Germinal center (tissue), 1 donor: Measurements from ENCODE around the gene ESR2.
"Not testable (repeated sequence)": the region's sequence is repeated elsewhere in the genome, so short reads cannot be mapped to it uniquely, and the experiment has no call there.

Source experiments
- DNase-seq: peaks from one replicate; pipeline ENCODE4 v3.0.0; 2012; ENCODE audit warnings: mixed read lengths, low spot score

The ESR2 gene

DNA sequence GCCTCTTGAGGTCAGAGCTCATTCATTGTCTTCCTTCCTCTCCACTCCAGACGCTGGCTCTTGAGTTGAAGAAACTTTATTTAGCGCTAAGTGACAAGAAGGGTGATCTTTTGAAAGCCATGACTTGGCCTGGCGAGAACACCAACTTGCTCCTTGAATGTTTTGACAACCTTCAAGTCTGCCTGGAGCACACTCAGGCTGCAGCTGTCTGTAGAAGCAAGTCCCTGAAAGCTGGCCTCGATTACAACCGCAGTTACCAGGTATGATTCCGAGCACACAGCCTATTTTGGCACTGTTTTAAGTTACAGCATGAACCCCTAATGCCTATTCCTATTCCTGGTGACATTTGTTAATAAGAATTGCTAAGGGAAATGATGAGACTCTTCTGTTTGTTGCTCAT, 167.6 kb downstream of the ESR2 start:
- DNase-seq: no peak

DNA sequence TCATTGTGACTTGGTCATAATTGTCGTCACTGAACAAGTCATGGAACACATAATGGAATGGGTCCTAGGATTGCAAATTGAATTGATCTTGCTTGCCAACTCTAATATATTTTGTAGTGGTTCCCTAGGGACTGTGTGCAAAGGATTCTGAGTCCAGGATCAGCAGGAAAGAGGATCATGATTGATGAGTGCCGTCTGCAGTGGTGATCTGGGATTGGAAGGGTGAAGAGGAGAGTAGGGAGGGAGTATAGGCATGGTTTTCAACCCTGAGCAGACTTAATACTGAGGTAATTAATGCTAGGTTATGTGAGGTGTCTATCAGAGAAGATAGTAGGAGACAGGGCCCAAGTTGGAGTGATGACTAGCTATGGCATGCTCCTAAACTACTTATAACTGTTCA, 168.9 kb downstream of the ESR2 start:
- DNase-seq: no peak

DNA sequence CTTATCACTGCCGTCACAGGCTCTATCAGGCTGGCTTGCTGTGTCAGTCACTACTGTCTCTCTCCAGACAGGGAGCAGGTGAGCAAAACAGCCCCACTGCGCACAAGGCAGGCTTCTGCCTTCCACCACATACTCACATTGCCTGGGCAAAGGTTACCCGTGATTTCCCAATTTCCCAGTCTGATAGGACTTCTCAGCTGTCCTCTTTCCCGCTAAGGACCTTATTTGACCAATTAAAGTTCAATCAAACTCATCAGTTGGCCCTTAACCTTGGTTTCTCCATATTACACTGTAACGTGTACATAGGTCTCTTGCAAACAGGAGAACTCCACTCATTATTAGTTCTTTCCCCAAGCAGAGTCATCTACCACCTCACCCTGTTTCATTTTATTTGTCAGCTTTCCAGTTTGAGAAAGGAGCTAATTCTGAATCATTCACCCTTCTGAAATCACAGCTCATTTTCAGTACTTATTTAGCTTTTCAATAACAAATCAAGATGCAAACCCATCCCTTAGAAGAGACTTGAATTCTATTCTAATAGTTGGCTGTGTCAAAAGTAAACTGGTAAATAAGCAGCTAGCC, 170.8 kb downstream of the ESR2 start:
- DNase-seq: no peak

DNA sequence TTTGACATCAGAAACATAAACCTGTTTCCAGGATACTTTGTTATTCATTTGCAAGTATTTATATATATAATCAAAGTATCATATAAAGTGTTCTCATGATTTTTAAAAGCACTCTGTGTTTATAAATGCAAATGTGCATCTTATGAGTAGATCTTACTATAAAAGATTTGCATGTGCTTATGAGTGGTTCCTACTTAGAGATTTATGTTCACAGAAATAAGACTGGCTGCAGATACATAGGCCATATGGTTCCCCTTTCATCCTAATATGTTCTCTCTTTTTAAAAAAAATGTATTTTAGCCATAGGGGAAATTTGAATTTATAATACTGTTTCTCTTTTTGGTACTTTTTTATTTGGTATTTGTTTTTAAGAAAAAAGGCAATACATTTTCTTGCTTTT, 174.2 kb downstream of the ESR2 start:
- DNase-seq: no peak

DNA sequence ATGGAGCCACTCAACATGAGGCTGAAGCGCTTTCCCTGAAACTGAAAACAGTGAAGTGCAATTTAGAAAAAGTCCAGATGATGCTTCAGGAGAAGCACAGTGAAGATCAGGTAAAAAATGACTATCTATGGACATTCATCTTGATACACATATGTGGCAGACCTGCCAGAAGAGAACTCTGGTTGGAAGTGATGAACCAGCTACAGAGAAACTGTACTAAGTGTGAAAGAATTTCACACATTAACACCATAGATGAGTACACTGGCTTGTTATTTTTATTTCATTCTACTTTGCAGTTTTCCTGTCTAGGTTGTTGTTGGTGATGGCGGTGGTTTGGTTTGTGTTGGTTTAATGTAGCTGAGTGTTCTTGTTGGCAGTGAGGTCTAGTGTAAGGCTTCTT, 174.7 kb downstream of the ESR2 start:
- no peak for DNase-seq

DNA sequence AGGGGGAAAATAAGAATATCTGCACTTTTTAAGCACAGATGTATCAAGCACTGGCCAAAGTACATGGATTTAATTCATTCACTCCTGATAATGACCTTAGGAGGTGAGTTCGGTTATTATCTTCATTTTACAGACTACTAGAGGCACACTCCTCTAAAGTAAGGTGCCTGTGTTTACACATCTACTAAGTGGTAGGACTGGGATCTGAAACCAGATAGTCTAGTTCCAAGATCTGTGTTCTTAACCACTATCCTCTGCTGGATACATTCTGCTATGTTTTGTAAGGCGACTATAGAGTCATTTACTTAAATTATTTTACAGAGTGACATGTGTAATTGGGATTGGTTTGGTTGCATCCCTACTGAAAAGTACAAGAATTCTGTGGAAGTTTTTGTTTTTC, 175.3 kb downstream of the ESR2 start:
- no peak for DNase-seq

DNA sequence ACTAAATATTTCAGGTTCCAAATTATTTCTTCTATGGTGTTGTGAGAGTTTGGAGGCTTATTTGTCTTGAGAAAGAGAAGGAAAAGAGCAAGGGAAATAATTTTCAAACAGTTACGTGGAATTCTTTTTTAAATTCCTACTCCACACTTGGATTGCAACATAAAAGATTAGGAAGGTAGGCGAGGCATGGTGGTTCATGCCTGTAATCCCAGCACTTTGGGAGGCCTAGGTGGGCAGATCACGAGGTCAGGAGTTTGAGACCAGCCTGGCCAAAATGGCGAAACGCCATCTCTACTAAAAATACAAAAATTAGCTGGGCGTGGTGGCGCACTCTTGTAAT, 175.8 kb downstream of the ESR2 start:
- DNase-seq: not testable (repeated sequence)

DNA sequence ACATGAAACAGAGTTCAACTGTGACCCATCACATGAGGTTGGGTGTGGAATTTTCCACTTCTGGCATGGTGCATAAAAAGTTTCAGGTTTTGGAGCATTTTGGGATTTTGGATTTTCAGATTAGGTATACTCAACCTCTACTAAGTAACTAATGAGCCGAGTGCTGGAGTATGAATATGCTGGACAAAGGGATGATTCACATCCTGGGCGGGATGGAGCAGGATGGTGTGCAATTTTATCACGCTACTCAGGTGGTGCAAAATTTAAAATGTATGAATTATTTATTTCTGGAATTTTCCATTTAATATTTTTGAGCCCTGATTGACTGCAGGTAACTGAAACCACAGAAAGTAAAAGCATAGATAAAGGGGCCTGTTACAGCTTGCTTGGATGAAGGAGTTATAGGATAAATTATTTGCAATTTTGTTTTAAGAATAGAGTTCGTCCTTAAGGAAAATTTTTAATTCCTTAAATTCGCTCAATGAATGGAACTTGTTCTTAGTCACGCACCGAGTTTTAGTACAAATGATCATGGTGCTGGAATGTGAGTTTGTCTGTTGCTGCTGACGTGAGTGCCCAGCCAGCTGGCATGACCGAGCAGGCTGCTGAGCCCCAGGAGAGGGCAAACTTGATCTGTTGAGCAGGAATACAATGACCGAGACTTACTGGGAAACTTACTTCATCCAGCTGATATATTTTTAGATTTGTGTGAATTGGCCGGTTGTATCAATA, 176.3 kb downstream of the ESR2 start:
- no peak for DNase-seq

DNA sequence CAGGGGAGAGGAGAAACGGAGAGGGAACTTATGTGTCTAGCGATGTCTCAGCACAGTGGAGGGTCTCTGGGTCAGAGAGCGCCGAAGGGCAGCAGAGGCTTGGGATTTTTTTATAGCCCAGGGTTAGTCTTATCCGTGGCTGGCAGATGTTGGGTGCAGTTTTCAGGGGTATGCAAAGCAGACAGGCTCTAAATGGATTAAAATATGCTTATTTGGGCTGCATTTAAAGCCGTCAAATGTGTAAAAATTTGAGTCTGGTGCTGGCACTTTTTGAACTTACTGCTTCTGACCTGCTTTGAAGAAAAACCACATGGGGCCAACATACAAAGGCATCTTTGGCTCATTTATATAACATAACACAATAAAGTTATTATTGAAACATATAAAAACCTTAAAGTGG, 178.8 kb downstream of the ESR2 start:
- DNase-seq: no peak

DNA sequence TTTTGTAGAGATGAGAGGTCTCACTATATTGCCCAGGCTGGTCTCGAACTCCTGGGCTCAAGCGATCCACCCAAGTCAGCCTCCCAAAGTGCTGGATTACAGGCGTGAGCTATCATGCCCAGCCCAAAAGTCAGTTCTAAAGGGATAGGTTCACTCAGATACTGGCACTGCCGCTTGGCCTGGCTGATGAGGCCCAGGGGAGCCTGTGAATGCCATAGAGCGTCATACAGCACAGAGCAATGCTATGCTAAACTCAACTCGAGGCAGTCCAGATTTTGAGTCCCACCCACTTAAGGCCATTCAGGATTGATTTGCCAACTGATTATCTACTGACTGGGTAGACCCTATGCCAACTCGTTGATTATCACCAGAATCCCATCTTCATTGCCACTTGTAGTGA, 179.4 kb downstream of the ESR2 start:
- no peak for DNase-seq

DNA sequence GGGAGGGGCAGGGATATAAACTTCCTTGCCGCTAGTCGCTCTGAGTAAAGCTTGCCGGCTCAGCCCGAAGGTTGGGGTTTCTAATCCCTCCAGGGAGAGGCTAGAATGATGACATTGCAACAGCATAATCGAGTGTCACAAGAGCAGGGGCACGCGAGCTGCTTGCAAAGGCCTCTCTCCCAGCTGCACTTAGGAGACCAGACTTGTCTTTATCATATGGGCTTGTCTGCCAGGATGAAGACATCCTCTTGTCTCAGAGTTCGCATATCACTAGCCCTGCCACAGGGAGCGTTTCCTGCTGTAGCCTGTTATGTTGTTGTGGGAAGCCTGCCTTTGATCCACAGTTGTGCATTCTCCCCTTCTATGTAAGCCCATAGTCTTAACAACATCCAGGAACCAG, 180.0 kb downstream of the ESR2 start:
- no peak for DNase-seq

DNA sequence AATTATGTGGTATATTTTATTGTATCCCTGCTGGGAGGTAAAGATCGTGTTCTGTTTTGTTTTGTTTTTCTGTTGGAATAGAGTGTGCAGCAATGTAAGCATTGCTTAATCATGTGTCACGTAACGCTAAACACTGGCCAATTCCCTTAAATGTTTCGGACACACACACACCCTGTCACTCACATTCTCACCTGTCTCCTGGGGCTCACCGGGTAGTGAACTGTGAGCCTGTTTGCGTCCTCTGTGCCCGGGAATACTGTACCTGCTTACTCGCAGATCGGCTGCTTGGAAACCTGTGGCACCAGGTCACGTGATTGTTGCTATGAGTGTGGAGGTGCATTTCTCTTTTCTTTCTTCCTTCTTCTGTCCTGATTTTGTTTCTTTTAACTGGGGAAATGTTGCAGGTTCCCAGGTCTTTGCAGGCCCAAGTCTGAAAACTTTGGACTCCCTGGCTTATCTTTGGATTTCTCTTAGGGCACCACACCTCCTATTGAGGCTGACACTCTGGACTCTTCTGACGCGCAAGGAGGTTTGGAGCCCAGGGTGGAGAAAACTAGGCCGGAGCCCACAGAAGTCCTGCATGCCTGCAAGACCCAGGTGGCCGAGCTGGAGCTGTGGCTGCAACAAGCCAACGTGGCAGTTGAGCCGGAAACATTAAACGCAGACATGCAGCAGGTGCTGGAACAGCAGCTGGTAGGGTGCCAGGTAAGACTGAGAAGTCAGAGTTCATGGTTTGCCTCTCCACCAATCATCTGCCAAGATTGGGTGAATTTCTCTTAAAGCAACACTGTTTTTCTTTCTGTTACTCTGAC, 181.1 kb downstream of the ESR2 start:
- no peak for DNase-seq

DNA sequence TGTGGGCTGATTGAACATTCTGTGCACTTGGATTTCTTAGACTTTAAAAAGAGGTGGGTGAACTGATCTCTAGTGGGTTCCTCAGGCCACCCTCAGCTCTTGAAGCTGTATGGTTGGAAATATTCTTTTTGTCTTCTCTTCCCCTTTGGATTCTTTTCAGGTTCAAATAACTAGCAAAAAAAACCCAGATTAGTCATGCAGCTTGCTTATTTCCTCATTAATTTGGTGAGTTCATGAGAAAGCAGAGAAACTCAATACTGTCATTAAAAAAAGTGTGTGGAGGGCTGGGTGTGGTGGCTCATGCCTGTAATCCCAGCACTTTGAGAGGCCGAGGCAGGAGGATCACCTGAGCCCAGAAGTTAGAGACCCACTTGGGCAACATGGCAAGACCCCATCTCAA, 183.4 kb downstream of the ESR2 start:
- no peak for DNase-seq

DNA sequence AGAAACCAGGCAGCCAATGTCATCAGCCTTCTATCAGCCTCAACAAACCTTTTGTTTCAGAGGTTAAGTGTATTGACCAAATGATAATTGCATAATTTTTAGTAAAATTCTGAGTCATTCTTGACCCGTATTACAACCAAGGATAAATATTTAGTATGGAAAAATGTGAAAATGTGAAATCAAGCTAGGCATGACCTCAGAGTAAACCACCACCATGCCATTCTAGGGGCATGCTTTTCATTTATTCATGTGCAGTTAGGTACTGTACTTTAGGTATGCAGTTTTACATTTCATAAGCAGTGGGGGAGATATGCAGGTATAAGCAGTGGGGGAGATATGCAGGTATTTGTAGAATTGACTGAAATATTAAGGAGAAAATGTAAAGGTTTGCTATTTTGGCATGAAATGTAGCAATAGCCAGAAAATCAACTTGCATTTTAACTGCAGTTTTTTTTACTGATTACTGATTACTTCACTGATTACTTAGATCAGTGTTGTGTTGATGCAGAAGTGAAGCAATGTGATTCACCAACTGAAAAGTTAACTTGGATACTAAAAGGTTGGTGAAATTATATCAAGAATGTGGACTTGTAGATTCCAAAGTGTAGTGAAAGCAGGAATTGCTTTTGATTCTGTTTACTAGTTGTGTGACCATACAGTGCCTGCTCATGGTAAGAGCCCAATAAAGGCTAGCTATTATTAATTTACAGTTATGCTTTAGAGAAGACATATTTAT, 184.2 kb downstream of the ESR2 start:
- DNase-seq: no peak

DNA sequence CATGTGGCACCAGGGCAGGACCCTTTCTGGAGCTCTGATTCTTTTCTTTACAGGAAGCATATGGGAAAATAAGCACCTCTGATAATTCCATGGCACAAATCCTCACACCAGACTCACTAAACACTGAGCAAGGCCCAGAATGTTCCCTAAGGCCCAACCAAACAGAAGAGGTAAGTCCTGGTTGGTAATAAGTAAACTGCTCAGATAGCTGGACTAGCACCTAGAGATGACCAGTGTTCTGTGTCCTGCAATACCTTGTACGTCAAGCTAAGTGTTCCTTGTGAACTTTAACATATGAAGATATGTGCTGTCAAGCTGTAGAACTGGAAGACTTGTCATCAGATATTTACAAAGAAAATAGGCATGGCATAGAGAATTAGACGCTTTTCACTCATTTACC, 186.7 kb downstream of the ESR2 start:
- DNase-seq: no peak

DNA sequence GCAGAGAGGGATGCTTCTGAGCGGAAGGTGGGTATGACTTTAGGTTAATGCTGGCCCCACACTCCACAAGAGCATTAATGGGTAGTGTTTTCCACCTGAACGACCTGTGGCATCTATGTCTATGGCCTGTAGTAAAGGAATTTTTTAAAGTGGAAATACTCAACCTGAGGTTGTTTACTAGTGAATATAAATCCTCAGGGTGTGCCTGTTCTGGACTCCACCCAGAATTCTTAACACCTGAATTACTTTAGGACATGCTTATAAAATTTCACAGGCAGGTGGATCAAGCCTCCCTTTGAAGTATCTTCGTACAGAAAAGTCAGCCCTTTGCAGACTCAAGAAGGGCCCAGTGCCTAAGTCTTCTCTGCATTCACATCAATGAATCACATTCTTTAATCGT, 196.1 kb downstream of the ESR2 start:
- no peak for DNase-seq

DNA sequence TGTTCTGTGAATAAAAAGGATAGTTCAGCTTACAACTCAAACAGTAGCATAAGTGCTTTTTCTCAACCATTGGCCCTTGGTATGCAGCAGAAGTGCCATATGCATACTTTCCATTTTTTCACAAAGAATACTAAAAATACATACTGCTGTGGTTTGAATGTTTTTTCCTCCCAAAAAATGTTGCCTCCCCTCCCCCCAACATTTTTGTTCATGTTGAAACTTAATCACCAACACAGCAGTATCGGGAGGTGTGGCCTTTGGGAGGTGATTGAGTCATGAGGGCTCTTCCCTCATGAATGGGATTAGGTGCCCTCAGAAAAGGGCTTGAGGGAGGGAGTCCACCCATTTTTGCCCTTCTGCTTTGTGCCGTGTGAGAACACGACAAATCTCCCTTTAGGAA, 198.6 kb downstream of the ESR2 start:
- DNase-seq: no peak

DNA sequence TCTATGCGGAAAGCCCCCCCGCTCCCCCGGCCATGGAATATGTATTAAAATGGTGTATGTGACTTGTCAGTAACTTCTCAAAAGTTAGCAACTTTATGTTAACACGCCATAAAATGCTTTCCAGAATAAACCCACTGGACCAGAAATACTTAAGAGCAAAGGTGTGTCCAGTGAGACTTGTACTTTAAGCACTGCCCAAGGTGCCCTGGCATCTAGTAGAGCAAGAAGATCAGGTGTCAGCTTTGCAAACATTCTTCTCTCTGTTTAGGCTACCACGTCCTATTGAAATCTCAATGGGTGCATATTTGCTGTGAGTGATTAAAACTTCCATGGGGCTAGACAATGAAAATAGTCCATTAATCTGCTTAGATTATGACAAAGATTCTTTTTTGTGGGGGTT, 201.2 kb downstream of the ESR2 start:
- DNase-seq: no peak

DNA sequence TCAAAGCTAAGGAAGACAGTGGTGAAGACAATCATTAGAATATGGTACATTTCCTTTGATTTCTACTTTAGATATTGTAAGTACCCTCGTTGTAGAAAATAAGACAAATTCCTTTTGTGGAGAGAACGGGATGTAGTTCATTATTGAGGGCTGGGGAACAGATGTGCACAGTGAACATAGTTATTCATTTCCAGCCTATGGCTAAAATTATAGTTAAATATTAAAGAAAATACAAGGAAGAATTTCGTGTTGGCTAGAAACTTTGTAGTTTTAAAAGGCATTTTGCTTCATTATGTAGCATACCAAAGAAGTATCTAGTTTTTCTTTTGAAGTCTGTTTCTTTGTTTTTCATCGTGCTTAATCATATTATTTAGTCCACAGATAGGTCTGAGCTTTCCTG, 201.8 kb downstream of the ESR2 start:
- DNase-seq: no peak

DNA sequence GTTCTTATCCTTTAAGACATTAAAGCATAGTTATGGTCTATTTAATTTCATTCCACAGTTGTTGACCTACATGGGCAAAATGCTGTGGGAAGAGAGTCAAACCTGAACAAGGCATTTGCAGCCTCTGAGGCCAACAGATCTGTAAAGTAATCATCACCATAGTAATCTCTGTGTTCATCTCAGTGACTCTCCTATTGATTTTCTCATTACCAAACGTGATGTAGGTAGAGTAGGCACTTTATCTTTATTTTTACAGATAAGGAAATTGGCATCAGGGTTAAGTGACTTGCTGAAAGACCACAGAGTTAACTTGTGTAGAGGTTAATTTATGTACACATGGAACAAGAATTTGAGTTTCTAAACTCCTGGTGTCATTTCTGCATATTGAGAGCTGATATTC, 203.0 kb downstream of the ESR2 start:
- no peak for DNase-seq

DNA sequence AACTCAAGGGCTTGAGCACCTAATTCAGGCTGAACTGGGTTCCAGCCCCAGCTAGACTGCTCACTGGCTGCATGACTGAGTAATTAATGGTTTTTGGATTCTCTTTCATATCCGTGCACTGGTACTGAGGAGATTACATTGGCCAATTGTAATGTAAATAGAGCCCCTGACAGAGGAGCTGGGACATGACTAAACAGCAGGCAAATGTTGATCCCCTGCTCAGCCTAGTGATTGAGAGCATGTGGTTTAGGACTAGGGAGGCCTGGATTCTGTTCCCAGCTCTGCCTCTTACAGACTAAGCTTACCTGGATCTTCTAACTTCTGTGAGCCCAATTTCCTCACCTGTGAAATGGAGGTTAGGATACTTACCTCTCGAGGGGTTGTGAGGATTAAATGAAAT, 204.3 kb downstream of the ESR2 start:
- no peak for DNase-seq

DNA sequence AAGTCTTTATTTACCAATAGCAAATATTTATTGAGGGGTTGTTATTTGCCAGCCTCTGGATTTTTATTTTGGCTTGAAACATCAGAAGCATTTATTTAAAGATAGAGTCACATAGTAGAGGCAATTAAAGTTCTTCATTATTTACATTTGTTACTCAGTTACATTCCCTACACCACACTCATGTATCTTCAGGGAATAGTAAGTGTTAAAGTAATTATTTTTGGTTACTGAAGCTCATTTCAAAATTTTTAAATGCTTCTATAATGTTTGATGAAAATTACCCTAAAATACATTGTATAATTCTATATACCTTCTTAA, 205.6 kb downstream of the ESR2 start:
- DNase-seq: no peak

DNA sequence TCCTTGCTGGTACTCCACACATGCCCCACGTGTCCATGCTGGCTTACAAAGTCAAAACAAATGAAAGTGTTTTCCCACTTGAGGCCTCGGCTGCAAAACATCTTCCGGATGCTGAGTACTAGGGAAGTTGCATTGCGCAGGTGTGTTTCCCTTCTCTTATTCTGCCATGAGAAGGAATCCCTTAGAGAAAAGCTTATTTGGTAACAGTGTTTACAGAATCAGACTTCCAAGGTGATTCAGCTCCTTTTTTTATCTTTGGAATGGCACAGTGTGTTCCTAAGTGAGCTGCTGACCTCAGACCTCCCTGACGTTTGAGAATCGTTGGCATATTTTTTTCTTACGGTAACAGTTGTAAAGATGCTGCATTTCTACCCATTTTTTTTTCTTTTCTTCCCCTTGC, 211.3 kb downstream of the ESR2 start:
- DNase-seq: no peak
